ENCODE data around the gene CIROP.

CIROP gene

DNA sequence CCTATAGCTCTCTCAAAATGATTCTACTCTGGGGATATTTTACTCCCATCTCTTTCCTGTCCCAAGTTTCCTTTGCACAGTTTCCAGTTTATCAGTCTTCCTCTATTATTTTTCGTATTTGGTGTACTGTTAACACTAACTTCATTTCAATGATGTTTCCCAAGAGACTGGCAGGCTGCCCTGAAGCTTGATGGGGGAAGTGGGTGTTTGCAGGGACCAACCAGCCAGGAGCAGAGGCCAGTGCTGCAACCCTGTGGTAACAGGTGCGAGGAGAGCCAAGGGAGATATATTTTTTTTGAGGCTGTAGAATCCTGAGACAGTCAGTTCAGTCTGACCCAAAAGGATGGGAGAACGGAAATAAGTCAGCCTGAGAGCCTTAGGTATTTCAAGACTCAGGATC is 26.1 kb upstream of the CIROP start:
- no peak for DNase-seq (ENCODE audit: low read depth in 1 of 2, low spot score in 1 of 2)

DNA sequence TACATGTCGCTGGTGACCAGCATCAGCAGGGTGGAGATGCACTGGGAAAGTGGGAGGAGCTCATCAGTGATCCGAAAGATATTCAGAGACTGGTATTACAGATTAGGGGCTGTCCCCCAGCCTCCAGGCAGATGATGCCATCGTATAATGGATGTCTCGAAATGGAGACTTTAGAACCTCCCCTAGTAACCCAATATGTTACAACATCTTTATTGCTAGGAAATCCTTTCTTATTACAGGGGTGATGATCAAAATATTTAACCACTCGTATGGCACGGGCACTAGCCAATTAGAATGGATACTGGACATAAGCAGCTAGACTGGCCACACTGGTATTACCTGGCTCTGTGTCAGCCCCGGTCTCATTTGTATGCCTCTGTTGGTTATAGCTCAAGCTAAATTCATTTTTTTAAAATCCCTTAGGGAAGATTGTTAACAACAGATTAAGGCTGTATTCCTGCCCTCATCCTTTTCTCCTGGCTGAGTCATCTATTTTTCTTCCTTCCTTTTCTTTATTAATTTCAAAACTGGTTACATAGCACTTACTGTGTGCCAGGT is 25.0 kb upstream of the CIROP start:
- no peak for DNase-seq (ENCODE audit: low read depth in 1 of 2, low spot score in 1 of 2)

DNA sequence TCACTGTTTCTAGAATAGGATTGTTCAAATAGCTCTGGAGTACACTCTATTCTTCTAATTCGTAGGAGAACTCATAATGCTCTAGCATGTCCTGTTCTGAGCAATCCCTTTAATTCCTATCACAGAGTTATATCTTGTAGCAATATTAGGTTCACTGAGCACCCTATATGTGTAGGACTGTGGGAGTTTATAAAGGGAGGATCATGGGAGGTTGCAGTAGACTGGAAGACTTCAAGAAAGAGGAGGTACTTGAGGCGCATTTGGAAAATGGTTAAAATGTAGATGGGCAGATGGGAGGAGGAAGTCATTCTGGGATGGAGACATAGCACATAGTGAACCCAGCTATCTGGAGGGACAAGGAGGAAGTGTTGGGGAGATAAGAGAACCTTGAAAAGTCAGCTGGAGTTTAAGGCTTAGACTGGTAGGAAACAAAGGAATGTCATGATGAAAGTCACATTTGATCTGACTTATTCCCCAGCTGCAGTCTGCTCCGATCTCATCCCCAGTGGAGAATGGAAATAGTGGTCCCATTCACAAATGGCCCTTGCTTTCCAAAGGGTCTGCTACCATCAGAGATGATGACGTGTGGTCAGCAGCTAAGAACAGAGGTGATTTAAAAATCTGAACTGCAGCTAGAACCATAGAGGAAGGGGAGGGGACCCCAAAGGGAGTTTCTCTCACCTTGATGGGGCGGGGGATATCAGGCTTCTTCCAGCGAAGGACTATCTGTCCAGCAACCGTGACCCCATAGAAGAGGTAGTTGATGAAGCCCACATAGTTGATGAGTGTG is 24.4 kb upstream of the CIROP start:
- no peak for DNase-seq (ENCODE audit: low read depth in 1 of 2, low spot score in 1 of 2)

DNA sequence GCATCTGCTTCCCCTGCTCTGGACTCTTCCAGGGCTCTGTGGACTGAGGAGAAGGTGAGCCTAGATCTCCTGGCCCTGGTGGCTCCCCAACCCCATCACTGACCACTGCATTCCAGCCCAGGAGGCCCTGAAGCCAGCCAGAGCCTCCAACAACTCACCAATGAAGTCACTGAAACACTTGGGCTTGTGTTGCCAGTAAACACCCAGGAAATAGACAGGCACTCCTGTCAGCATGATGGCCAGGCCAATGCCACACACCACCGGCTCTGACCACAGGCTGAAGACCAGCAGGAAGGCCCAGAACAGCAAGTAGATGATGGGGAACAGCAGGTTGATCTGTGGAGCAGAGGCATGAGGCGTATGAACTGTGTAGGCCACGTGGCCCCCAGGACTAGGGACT is 23.1 kb upstream of the CIROP start:
- no peak for DNase-seq (ENCODE audit: low read depth in 1 of 2, low spot score in 1 of 2)

DNA sequence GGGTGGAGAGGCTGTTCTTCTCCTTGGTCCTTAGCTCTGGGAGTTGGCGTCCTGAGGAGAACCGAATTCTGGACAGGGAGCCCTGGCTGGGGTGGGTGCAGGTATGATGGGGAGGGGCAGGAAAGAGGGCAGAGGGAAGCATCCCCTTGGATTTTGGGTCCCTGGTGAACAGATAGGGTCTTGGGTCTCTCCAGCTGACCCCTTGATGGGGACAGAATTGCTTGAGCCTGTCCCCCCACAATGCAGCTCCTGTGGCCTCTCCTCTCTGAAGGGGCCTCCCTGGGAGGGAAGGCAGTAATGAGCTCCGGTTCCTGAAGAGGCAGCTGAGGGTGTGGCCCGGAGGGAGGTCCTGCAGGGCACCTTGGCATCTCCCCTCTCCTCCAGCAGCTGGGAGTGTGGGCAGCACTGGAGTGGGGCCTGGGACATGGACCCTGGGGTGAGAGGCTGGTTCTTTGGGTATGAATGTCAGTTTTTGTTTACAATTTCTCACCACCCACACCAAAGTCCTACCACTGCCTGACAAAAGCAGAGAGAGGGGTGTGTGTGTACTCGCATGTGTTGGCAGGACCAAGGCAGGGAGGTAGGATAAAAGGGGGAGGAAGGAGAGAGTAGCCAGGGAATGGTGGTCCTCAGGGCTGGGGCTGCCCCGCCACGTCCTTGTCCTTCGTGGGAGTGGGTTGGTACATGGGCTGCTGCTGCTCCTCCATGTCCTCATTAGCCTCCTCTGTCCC is 21.9 kb upstream of the CIROP start:
- DNase-seq (ENCODE audit: low read depth in 1 of 2, low spot score in 1 of 2): no peak

DNA sequence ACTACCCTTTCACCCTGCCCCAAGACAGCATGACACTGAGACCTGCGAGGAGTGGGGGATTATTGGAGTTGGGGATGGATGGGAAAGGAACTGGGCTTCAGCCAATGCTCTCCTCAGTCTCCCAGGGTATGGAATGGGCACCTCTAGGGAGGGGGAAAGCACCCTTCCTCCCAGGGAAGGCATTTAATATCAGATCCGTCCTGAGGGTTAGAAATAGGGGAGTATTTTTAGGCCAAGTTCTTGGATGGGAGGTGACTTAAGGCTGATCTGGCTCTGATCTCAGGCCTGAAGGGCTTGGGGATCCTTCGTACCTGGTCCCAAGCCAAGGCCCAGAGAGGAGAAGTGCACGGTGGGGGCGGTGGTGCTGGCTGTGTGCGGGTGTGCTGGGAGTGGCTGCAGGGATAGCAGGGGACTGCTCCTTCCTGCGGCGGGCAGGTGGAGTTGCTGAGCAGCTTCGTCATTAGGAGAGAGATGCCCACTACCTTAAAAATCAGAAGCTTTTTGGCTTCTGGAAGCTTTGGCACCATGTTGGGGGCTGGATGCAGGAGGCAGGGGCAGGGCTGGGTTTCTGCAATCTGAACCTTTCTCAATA is 21.2 kb upstream of the CIROP start:
- no peak for DNase-seq (ENCODE audit: low read depth in 1 of 2, low spot score in 1 of 2)

DNA sequence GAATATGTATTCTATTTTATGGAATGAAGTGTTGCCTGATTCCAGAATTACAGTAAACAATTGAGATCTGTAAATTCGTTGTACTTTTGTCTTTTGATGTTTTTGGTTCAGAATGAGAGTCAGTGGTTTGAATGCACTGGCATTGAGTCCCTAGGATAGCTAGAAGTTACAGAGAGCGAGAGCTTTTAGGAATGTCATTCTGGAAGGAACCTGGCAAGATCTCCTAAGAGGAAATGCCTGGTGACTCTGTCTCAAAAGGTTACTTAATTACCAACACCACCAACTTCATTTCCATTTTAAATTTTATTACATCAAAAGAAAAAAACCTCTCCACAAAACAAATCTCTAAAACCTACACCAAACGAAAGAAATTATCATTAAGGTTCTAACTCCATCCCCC is 20.2 kb upstream of the CIROP start:
- DNase-seq (ENCODE audit: low read depth in 1 of 2, low spot score in 1 of 2): no peak

DNA sequence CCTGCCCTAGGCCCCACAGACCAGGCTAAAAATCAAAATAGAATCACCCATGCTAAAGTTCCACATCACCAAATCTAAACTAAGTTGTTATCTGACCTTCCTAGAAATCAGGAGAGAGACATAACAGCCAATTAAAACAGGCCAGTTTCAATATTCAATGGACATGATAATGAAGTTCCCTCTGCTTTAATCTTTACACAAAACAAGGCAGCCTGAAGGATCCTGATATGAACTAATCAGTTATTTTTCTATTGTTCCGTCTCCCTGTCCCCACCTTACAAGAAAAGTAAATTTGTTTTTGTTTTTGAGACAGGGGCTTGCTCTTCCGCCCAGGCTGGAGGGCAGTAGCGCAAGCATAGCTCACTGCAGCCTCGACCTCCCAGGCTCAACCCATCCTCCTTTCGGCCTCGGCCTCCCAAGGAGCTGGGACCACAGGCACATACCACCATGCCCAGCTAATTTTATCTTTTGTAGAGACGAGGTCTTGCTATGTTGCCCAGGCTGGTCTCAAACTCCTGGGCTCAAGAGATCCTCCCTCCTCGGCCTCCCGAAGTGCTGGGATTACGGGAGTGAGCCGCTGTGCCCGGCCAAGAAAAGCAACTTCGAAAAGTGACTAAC is 19.7 kb upstream of the CIROP start:
- no peak for DNase-seq (ENCODE audit: low read depth in 1 of 2, low spot score in 1 of 2)

DNA sequence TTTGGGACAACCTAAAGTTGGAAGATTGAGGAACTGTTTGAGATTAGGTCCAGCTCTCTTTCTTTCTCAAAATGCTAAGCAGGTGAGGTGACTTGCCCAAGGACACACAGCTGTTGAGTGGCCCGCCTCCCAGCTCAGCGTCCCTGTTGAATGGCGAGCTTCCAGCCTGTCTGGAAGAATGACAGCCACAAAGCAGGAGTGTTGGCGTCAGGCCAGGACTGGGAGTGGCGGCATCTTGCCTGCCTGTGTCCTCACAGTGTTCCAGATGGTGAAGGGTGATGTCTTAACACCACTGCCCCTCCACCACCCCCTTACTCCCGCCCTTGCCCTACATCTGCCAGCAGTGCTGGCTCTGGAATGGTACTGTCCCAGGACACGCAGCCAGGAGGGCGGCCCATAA is 18.6 kb upstream of the CIROP start:
- DNase-seq (ENCODE audit: low read depth in 1 of 2, low spot score in 1 of 2): no peak

DNA sequence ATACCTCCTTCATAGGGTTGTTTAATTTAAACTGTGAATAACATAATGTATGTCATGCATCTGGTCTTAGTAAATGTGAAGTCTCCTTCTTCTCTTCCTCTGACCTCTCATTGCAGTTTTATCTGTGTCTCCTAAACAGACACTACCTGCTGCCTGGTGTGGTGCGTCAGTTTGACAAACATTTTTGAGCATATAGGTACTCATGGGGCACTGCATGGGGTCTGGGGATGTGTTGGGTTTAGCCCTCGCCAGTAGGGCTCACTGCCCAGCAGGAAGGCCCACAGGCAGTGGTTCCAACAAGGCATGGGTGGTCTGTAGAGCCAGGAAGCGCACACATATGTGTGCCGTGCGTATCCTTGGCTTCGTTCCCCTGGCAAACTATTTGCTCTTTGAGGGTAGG is 17.3 kb upstream of the CIROP start:
- DNase-seq (ENCODE audit: low read depth in 1 of 2, low spot score in 1 of 2): no peak

DNA sequence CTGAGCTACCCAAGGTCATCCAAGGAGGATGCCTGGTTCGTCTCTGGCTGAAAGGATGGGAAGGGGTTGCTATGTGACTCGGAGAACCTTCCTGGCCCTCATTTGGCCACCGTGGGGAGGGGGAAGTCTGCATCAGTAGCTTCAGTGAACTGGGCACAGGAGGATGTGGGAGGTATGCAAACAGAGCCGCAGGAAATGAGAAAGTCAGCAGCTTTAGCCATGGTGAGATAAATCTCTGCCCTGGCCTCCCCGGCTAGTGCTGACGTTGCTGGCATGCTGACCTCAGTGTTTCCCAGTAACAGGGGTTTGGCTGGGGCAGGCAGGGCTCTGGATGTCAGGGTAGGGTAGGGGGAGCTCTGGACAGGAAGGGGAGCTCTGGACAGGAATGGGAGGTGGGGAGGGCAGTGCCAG is 16.6 kb upstream of the CIROP start:
- DNase-seq (ENCODE audit: low read depth in 1 of 2, low spot score in 1 of 2): no peak

DNA sequence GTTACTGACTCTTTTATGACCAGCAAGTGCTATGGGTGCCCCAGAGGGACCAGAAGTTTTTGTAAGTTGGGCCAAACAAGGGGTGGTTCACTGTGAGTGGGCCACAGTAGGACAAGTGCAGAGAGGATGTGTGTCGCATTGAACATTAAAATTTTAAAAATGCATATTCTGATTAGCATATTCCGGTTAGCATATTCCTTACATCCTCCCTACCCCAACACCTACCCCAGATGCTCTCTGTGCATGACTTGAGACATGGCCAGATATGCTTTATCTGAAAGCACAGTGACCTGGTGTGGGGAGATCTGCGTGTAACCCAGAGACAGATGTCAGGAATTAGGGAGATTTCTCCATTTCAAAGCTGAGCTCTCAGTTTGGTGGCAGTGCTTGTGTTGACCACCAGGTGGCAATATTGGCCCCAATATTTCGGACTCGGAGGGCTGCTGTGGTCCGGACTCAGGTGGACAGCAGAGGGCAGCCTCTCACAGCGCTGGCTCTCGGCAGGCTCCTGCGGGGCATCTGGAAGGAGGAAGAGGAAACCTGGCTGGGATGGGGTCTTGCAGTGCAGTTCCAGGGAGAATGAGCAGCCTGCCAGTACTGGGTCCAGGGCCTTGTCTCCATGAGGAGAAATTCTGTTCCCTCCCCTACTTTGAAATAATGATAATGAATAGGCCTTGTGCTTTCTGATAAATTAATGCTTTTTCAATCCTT is 15.9 kb upstream of the CIROP start:
- DNase-seq (ENCODE audit: low read depth in 1 of 2, low spot score in 1 of 2): peak; percentile 48 to 60

DNA sequence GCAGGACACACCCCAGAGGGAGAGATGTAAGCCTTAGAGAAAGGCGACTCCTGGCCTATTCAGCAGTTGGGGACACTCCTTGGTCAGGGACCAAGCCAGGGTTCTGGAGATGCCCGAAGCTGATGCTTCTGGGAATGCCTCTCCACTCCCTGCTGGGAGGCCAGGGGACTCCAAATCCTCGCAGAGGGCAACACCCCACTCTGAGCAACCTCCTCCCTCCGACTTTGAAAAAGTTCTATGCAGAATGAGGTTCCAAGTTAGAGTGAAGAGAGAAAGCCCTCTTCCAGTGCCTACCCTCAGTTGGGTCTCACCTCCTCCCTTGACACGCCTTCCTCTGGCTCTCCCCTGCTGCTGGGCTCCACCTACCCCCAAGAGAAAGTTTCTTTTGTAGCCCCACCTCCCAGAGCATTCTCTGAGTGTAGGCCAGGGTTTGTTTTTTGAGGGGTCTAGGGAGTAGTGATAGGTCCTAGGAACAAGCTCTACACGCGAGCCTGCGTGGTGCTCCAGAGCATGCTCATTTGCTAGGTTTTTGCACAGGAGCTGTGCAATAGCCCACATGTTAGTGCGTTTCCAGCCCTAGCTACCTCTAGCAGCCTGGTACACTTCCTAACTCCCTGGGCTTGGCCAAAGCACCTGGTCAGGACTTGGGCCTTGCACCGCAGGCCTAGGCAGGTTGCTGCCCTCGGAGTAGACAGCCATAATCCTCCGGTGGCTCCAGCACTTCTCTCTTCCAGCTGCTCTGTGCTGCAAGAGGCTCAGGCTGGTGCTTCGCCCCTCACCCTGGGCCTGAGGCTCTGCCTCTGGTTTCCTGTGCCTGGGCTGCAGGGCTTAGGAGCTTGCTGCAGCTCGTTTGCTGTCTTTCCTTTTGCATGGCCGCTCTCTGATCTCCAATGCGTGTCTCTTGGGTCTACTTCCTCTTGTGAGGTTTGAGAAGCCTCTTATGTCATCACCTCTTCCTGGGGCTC is 14.9 kb upstream of the CIROP start:
- peak in 1 of 2 donors; percentile 12 for DNase-seq (ENCODE audit: low read depth in 1 of 2, low spot score in 1 of 2)

DNA sequence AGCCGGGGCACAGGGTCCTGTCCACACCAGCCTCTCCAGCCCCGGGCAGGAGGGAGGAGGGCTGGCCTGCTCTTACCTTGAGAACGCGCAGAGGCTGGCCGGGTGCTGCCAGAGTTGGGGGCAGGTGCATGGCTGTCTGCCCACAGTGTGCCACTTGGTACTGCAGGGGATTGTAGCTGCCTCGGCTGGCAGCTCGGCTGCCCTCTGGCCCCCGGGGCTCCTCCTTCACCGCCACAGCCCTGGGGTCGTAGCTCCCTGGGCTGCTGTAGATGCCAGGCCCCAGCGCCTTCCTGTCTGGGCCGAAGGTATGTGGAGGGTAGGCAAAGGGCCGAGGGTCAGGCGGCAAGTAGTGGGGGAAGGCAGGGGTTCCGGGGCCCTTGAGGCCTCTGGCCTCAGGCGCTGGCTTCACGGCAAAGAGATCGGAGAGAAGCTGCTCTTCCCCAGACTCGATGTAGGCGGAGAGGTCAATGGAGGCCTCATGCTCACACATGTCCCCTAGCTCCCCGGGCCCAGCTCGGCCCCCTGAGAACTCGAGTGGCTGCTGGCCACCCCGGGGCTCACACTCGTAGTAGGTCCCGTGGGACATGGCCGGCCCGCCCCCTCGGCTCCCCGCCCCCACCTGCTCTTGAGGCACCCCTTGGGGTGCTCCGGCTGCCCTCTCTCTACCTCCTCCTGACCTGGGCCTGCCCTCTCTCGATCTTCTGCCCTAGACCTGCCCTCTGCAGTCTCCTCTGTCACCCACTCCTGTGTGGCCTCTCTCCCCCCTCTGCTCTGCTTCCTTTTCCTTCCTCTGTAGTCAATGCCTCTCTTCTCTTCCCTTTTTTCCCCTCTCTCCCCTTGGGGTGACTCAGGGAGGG is 13.9 kb upstream of the CIROP start, which contains the start of gene CEBPE:
CEBPE (minus strand) TSS at position 750 of the 857 bp plus-strand sequence; CDS start at position 586, 164 bp downstream.
- no peak for DNase-seq (ENCODE audit: low read depth in 1 of 2, low spot score in 1 of 2)

DNA sequence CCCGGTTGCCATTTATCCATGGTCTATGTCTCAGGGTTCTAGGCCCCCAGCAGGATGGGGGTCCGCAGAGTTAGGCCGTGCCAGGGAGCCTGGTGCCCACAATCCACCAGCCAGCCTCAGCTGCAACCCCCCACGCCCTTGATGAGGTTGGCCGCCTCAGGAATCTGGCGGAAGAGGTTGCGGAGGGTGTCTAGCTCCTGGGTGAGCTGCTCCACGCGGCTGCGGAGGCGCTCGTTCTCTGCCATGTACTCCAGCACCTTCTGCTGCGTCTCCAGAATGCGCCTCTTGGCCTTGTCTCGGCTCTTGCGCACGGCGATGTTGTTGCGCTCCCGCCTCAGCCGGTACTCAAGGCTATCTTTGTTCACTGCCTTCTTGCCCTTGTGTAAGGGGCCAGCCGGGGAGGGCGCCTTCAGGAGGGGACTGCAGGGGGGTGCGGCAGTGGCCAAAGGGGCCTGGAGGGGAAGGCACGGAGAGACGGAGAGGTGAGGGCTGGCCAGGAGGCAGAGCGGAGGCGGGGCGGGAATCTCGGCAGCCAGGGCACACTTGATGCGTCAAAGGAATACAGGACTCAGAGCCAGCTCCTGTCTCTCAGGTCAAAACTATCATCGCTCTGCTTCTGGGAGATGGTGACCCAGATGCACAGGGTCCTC is 12.7 kb upstream of the CIROP start:
- DNase-seq (ENCODE audit: low read depth in 1 of 2, low spot score in 1 of 2): no peak

DNA sequence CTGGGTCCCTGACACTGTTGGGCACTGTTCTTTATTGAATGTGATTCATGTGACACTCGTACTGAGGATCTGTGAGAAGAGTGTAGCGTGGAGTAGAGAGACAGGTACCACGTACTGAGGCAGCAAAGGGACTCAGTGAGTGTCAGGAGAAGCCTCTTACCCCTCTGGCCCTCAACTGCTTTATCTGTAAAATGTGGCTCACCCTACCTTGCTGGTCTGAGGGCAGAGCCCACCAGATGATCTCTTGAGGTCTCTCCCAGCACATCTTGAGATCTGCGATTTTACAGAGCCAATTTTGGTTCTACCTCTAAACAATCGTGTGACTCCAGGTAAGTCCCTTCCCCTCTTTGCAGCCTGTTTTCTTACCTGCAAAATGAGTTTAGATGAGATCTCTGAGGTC is 11.1 kb upstream of the CIROP start:
- DNase-seq (ENCODE audit: low read depth in 1 of 2, low spot score in 1 of 2): no peak

DNA sequence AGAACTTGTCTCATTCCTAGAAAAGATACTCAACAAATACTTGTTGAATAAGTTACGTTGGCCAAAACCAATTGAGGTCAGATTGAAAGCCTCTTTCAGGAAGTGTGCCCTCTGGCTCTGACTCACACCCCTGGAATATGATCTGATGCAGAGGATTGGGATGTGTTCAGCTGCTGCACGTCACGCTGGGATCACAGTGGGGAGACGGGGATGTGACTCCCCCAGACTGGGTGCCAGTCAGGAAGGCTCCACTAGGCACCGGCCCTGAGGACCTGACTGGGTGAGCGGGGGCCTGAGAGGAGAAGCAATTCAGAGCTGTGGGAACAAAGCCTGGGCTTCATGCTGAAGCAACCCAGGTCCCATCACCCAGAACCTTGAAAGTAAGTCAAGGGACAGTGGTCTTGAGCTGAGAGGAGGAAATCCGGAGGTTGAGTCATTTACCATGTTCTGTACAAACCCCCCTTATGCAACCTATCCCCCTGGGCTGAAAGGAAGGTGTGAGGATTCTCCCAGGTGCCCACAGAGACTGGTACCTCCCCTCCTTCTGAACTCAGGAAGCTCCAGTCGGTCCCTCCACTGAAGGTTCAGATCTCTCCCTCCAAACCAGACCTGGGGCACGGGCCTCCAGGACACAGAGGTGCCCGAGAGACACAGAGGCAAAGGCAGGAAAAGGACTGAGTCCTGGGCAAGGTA is 10.4 kb upstream of the CIROP start:
- DNase-seq (ENCODE audit: low read depth in 1 of 2, low spot score in 1 of 2): no peak

DNA sequence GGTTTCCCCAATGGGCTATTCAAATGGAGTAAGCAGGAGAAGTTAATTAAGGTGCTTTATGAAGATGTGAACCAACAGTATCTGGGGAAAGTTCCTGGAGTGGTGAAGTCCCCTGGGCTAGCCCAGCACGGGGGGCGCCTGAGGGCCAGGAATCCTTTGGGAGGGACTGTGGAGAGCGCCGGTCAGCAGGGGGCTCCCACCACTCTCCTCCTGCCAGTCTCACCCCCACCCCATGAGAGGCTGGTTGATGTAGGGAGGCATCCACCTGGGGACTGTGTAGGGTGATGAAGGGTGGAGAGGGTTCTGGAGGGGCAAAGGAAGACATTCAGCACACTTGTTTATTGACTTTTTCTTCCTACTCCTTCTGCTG is 9.9 kb upstream of the CIROP start:
- DNase-seq (ENCODE audit: low read depth in 1 of 2, low spot score in 1 of 2): no peak

All from activated T-helper 1 cell treated with anti-CD3 and anti-CD28 coated beads, Interleukin-2, amount 50 U/mL, for 16 hours (primary cell).